GM18907 (cell line): ENCODE measurements around the gene ZNF700.
"Not testable (repeated sequence)": the region's sequence is repeated elsewhere in the genome, so short reads cannot be mapped to it uniquely, and the experiment has no call there.

ENCODE experiments used
- ATAC-seq: cut with Tn5 transposase; IDR thresholded peaks from one replicate; pipeline ENCODE4 v1.9.1; 2021; ENCODE audit warnings: mild to moderate bottlenecking, moderate library complexity; ENCODE audit not compliant: unreplicated experiment

ZNF700 gene

DNA sequence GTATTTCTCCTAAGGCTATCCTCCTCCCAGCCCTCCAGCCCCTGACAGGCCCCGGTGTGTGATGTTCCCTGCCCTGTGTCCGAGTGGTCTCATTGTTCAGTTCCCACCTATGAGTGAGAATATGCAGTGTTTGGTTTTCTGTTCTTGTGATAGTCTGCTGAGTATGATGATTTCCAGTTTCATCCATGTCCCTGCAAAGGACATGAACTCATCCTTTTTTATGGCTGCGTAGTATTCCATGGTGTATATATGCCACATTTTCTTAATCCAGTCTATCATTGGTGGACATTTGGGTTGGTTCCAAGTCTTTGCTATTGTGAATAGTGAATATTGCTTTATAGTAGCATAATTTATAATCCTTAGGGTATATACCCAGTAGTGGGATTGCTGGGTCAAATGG lies 10.9 kb downstream of the ZNF700 start:
- not testable (repeated sequence) for ATAC-seq

DNA sequence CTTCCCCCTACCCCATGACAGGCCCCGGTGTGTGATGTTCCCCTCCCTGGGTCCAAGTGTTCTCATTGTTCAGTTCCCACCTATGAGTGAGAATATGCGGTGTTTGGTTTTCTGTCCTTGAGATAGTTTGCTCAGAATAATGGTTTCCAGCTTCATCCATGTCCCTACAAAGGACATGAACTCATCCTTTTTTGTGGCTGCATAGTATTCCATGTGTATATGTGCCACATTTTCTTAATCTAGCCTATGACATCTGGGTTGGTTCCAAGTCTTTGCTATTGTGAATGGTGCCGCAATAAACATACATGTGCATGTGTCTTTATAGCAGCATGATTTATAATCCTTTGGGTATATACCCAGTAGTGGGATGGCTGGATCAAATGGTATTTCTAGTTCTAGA lies 13.5 kb downstream of the ZNF700 start:
- ATAC-seq = not testable (repeated sequence)

DNA sequence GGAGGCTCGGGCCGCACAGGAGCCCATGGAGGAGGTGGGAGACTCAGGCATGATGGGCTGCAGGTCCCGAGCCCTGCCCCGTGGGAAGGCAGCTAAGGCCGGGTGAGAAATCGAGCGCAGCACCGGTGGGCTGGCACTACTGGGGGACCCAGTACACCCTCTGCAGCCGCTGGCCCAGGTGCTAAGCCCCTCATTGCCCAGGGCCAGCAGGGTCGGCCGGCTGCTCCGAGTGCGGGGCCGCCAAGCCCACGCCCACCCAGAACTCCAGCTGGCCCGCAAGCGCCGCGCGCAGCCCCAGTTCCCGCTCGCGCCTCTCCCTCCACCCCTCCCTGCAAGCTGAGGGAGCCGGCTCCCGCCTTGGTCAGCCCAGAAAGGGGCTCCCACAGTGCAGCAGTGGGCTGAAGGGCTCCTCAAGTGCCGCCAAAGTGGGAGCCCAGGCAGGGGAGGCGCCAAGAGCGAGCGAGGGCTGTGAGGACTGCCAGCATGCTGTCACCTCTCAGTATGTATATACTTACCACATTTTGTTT lies 16.5 kb downstream of the ZNF700 start:
- ATAC-seq = not testable (repeated sequence)

DNA sequence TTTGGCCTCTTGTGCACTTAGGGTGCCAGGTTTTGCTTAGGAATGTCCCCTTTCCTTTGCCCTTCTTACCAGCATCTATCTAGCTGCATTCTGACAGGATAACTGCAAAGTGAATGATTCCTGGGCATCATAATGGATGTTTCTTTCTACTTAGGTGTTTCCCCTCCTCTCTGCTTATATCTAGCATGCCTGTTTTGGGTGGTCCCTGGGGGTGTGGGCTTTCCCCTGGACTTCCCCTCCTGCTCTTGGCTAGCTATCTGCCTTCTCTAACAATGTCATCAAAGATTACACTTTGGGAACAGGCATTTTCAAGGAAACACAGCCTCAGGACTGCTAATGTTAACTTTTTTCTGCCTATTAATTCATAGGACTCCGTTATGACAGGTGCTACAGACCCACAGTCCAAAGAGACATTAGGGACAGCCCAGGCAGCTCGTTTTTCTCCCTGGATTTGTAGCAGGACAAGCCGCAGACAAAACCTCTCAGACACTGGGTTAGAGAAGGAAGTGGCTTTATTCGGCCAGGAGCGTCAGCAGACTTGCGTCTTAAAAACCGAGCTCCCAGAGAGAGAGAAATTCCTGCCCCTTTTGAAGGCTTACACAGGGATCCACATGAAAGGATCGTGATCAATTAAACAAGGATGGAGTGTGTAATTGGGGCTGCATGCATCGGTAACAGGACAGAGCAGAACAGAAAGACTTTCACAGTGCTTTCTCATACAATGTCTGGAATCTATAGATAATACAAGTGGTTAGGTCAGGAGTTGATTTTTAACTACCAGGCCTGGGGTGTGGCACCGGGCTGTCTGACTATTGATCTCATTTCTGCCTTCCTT lies 17.3 kb downstream of the ZNF700 start:
- ATAC-seq = no peak

DNA sequence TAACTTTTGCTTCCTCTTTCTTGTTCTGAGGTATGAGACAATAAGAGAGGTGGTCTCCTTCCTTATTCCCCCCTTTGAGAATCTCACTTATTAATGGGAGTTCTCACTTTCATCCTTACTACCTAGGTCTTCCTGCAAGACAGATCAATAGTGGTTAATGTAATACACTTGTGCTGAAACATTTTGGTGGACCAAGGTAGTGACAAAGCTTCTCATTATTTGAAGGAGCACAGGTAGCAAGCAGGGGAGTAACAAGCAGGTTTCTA lies 17.9 kb downstream of the ZNF700 start:
- ATAC-seq = no peak

DNA sequence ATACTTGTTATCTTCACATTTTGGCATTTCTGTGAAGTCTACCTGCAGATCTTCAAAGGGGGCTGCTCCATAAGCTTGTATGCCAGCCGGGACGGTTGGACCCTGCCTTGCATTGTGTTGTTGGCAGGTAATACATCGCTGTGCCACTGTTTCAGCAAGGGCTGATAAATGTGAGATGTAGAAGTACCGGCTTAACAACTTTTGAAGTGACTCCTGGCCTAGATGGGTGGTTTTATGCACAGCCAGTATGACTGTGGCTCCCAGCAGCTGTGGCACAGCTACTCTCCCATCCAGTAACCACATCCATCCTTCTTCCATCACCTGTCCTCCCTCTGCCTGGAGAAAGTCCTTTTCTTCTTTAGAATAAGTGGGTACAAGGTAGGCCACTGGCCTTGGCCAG lies 19.7 kb downstream of the ZNF700 start:
- no peak for ATAC-seq

DNA sequence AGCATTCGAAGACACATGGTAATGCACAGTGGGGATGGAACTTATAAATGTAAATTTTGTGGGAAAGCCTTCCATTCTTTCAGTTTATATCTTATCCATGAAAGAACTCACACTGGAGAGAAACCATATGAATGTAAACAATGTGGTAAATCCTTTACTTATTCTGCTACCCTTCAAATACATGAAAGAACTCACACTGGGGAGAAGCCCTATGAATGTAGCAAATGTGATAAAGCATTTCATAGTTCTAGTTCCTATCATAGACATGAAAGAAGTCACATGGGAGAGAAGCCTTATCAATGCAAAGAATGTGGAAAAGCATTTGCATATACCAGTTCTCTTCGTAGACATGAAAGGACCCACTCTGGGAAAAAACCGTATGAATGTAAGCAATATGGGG lies 23.7 kb downstream of the ZNF700 start:
- no peak for ATAC-seq

DNA sequence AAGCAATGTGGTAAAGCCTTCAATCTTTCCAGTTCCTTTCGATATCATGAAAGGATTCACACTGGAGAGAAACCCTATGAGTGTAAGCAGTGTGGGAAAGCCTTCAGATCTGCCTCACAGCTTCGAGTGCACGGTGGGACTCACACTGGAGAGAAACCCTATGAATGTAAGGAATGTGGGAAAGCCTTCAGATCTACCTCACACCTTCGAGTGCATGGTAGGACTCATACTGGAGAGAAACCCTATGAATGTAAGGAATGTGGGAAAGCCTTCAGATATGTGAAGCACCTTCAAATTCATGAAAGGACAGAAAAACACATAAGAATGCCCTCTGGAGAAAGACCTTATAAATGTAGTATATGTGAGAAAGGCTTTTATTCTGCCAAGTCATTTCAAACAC lies 24.3 kb downstream of the ZNF700 start:
- ATAC-seq = no peak

DNA sequence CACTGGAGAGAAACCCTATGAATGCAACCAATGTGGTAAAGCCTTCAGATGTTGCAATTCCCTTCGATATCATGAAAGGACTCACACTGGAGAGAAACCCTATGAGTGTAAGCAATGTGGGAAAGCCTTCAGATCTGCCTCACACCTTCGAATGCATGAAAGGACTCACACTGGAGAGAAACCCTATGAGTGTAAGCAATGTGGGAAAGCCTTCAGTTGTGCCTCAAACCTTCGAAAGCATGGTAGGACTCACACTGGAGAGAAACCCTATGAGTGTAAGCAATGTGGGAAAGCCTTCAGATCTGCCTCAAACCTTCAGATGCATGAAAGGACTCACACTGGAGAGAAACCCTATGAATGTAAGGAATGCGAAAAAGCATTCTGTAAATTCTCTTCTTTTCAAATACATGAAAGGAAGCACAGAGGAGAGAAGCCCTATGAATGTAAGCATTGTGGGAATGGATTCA lies 24.7 kb downstream of the ZNF700 start:
- ATAC-seq = not testable (repeated sequence)

DNA sequence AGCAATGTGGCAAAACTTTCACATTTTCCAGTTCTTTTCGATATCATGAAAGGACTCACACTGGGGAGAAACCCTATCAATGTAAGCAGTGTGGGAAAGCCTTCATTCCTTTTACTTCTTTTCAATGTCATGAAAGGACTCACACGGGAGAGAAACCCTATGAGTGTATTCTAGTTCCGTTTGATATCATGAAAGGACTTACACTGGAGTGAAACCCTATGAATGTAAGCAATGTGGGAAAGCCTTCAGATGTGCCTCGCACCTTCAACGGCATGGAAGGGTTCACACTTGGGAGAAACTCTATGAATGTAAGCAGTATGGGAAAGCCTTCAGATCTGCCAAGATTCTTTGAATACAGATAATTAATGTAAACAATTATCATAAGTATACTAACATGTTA lies 25.4 kb downstream of the ZNF700 start:
- ATAC-seq = no peak

DNA sequence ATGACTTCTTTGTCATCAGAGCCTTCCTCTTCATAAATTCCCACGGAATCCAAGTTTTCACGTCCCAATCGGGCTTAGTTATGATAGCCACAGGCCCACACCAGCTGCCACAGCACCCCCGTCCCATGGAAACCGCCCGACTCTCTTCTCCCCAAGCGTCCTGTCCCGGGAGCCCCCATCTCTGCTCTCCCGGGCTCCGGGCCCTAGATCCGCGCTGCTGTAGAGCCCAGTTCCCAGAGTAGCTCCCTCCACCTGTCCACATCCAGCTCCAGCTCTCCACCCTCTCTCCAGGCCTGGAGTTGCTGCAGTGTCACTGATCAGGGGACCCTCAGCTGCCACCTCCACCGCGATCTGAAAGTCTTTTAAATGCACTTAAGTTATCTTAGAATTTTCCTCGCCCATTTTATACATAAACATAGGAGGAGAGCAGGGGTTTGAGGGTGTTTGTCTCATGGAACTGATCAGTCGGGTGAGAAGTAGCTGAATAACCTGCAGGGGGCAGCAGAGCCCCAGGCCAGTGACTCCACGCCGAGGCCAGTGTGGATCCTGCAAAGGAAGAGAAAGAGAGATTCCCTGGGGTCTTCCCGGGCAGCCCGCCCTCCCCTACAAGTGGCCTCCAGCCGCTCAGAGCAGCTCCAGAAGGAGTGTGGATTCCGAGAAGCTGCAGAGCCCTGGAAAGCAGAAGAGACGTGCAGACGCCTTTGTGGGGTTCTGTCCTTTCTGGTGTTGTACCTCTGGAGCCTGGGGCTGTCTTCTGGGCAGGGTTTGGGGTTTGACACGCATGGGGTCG lies 38.9 kb downstream of the ZNF700 start:
- ATAC-seq = no peak

DNA sequence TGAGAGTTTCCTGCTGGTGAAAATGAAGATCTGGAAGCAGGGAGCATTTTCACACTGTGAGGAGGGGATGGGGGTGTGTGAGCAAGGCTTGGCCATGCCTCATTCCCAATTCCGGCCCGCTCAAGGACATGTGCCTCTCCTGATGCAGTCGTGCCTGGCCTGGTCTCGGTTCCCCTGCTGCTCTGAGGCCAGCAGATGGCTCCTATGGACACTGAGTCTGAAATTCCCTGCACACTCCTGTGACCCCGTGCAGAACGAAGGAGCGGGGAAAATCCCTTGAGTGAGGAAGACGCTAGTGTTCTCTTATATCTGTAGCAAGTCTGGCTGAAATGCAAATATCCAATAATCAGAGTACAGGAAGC lies 39.6 kb downstream of the ZNF700 start:
- no peak for ATAC-seq

DNA sequence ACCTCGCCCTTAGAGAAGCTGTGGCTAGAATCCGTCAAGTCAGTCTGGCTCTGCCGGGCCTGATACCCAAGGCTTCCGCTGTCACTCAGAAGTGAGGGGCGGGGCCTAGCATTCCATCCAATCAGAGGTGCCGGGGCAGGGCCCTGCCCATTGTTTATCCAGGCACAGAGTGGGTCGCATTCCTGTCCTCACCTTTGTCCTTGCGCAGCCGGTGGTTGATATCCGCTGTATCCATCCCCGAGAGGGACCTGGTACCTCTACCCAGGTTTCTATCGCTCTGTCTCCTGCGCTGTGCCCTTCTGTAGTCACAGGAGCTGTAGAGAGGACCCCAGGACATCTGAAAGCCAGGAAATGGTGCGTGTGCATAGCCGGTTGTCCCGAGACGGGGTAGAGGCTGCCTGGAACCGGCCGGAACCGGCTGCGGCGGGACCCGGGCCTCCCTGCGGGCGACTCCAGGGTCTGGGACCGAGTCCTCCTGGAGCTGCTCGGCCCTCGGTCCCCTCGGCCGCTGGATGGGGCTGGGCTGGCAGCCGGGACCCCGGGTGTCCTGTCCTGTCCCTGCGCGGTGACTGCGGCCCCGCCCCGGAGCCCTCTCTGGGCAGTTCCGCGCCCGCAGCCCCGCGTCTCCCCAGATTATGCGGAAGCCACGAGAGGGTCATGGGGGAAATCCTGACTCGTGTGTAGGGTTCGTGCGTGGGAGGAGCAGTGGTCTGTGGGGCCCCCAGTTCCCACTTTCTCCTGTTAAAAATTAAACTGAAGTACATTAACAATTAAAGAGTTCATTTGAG lies 40.1 kb downstream of the ZNF700 start, which contains the start of gene ZNF763:
Gene ZNF763 (plus strand): TSS at position 183 of the 788 bp plus-strand sequence. CDS start 169 bp downstream, at position 352.
- ATAC-seq = peak; percentile 86

DNA sequence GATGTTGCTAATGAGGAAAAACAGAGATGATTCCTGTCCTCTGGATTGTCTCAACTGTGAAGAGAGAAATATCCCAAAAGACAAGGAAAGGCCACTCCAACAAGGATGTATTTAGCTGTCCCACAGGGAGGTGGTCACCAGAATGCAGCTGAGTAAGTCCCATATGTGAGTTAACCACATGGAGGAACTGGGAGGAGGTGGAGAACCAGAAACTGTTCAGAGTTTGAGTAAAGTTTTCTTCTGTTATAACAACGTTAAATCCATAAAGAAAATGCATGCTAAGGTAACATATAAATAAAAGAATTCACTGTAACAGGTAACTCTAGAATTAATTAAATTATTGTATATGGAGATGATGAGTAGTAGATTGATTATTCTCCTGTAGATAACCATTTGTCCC lies 45.3 kb downstream of the ZNF700 start:
- ATAC-seq = no peak

DNA sequence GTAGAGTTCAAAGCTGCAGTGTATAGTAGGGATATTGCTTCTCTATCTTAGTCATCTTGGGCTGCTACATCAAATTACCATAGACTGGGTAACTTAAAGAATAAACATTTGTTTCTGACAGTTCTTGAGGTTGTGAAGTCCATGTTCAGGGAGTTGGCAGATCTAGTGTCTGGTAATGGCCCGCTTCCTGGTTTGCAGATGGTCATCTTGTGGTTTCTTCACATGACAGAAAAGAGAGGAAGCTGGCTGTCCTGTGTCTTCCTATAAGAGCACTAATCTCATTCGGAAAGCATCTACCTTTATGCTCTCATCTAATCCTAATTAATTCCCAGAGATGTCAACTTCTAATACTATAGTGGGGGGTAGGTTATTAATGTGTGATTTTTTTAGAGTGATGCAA lies 46.1 kb downstream of the ZNF700 start:
- ATAC-seq = no peak

DNA sequence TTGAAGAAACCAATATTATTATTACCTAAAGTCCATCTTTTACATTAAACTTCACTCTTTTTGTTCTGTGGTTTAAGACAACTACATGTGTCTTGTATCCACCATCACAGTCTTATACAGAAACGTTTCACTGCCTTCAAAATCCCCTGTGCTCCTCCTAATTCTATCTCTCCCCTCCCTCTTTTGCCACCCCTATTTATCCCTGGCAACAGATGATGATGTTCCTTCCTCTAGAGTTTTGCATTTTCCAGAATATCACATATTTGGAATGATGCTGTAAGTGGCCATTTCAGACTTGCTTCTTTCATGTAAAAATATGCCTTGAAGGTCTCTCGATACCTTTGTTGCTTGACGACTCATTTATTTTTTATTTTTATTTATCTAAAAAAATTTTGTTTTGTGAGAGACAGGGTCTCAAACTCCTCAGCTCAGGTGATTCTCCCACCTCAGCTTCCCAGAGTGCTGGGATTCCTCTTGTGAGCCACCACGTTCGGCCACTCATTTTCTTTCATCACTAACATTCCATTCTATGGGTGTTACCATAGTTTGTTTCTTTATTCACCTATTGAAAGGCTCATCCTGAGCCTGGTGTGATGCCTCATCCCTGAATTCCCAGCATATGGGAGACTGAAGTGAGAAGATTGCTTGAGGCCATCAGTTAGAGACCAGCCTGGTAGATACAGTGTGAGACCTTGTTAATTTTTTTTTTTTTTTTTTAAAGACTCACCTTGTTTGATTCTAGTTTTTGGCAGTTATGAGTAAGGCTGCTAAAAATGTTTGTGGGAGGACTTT lies 48.3 kb downstream of the ZNF700 start:
- no peak for ATAC-seq

DNA sequence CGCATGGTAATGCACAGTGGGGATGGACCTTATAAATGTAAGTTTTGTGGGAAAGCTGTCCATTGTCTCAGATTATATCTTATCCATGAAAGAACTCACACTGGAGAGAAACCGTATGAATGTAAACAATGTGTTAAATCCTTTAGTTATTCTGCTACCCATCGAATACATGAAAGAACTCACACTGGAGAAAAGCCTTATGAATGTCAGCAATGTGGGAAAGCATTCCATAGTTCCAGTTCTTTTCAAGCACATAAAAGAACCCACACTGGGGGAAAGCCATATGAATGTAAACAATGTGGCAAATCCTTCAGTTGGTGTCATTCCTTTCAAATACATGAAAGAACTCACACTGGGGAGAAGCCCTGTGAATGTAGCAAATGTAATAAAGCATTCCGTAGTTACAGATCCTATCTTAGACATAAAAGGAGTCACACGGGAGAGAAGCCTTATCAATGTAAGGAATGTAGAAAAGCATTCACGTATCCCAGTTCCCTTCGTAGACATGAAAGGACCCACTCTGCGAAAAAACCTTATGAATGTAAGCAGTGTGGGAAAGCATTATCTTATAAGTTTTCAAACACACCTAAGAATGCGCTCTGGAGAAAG lies 53.7 kb downstream of the ZNF700 start:
- ATAC-seq = no peak

DNA sequence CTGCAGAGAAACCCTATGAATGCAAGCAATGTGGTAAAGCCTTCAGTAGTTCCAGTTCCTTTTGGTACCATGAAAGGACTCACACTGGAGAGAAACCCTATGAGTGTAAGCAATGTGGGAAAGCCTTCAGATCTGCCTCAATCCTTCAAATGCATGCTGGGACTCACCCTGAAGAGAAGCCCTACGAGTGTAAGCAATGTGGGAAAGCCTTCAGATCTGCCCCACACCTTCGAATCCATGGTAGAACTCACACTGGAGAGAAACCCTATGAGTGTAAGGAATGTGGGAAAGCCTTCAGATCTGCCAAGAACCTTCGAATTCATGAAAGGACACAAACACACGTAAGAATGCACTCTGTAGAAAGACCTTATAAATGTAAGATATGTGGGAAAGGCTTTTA lies 54.6 kb downstream of the ZNF700 start:
- no peak for ATAC-seq

DNA sequence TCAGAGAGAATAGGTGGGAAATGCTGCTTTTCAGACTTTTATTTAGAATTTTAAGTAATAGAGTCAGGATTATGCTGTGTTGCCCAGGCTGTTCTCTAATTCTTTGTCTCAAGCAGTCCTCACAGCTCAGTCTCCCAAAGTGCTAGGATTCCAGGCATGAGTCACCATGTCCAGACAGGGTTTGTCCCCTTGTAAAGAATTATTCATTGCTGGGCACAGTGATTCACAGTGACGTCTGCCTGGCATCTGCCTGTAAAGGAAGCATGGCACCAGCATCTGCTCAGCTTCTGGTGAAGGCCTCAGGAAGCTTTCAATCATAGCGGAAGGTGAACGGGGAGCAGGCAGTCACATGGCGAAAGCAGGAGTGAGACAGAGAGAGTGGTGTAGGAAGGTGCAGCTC lies 57.6 kb downstream of the ZNF700 start:
- ATAC-seq = no peak

DNA sequence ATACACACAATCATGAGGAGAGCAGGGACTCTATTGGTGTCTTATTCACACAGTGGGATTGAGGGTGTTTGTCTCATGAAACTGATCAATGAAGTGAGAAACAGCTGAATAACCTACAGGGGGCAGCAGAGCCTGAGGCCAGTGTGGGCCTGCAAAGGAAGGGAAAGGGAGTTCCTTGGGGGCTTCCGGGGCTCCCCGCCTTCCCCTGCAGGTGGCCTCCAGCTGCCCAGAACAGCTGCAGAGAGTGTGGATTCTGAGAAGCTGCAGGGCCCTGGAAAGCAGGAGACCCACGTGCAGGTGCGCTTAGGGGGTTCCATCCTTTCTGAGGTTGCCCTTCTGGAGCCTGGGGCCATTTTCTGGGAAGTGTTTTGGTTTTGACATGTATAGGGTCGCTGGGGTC lies 60.1 kb downstream of the ZNF700 start:
- ATAC-seq = no peak
